ENCODE measurements around the gene AMOTL1.
"Not testable (repeated sequence)": the region's sequence is repeated elsewhere in the genome, so short reads cannot be mapped to it uniquely, and the experiment has no call there.

The AMOTL1 gene

DNA sequence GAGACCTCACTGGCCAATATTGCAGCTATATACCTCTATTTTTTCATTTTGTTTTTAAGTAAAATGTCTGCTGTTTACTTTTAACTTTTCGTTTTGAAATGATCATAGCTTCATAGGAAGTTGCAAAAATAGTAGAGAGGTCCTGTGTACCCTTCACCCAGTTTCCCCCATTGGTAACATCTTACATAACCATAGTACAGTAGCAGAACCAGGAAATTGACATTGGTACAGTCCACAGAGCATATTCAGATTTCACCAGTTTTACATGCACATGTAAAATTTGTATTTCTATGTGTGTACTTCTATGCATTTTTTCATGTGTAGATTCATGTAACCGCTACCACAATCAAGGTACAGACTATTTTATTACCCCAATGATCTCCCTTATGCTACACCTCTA is 3.8 kb downstream of the AMOTL1 start:
- no peak for DNase-seq

DNA sequence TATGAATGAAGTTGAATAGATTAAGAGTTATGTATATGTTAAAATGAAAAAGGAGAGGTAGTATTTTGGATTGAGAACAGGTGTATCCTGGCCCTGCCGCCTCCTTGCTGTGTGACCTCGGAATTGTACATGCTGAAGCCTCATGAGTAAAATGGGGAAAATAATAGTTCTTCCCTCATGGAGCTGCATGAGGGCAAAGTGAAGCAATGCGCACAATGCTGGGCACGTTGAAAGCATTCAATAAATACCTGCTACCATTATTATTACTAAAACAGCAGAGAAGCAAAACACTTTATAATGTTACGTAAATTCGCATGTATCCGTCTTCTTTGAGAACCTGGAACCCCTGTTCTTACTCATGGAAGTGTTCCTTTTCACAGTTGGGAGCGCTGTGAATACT is 5.7 kb downstream of the AMOTL1 start:
- no peak for DNase-seq

DNA sequence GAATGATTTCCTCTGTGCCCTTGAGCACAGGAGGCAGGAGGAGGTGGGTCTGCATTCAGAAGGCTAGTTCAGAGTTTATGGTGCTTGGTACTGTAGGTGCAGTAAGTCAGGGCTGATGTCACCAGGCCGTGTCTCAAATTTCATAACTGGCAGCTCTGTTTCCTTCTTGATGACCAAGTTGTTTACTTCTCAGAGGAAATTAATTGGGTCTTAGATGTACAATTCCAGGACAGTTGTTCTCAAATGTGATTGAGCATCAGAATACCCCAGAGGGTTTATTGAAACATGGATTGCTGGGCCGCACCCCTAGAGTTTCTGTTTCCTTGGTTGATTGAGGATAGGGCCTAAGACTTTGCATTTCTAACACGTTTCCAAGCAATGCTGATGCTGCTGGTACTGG is 6.2 kb downstream of the AMOTL1 start:
- no peak for DNase-seq

DNA sequence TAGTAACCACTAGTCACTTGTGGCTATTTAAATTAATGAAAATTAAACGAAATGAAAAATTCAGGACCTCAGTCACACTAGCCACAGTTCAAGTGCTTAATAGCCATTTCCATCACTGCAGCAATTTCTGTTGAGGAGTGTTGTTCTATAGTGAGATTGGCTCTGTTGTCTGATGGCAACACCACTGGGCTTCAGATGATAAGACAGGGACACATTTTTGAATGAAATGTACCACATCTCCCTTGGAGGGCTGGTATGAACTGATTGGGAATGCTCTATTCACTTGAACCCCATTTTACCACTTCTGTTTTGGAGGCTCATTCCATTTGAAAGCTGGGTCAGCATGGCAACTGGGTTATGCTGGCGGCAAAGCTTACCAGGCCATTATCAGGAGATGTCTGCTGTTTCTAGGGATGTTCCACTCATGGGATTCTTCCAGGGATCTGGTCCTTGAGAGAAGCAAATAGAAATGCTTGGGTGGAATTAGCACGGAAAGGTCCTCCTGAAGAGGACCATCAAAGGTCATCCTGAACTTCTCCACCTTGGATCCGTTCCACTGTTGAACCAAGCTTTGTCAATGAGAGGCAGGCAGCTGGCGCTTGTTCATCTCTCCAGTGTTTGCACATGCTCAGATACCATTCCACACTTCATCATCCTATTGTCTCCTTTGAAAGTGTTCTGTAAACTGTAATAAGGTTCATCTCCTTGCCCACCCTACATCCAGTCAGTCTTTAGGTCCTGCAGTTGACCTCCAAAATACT is 7.6 kb downstream of the AMOTL1 start:
- no peak for DNase-seq

DNA sequence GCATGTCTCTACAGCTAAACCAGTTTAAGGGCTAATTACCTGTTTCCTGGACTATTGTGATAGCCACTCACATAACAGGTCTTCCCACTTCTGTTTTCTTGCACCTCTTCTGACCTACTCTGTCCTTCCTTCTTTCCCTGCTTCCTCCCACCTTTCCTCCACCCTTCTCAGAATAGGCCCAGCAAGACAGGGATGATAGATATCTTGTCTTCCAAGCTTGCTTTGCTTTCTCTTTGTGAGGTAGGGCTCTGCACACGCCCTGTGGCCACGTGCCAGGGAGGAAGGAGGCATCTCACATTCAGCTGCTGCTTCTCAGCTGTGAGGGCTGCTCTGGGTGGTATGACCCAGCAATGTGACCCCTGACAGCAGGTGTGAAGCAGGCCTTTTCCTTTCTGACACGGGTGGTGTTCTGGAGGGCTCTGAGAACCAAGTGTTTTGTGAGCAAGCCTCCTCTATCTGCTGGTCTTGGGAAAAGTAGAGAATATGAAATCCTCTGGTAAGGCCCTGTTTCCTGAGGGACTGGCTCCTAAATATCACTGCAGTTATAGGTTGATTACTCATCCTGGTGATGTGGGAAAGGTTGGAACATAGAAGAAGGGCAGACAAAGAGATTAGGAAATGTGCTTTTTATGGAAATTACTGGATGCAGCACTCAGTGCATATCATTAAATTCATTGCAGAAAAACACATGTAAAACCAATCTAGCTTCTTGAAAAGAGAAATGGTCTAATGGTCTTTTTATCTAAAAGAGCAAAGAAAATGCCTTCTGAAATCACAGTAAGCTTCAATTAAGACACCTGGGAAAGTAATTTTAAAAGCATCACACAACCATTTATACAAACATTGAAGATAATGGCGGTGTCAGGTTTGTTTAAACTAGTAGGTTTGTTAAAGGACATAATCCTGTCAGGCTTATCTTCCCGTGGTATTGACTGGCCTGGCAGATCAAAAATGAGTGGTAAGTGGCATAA is 8.5 kb downstream of the AMOTL1 start:
- no peak for DNase-seq

DNA sequence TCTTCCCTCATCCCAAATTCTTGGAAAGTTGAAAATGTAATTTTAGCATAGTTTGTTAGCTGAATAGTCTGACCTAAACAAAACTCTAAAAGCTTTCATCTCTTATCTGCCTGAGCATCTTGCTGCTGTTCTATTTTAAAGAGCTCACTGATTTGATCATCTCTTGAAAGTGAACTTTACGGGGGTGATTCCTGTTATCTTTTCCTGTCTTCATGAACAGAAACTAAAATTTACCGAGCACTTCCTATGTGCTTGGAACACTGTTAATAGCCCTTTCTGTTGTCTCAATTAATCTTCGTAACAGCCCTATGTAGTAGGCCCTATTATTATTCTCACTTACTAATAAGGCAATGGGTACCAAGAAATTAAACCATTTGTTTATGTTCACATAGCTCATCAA is 12.3 kb downstream of the AMOTL1 start:
- DNase-seq: no peak

DNA sequence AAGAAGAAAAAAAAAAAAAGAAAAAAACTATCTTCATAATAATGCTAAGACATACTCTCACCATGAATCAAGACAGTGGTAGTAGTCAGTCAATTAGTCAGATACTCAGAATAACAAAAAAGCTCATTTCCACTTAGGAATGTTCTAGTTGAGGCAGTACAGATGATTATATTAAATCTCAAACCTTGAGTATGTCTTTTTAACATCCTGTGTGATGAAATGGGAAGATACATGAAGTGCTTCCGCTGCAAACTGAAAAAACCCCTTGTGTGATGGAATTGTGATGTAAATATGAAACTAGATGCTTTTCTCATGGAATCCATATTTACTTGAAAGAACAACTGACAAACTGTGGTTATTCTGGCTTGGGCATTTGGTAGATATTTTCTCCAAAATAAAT is 13.7 kb downstream of the AMOTL1 start:
- DNase-seq: no peak

DNA sequence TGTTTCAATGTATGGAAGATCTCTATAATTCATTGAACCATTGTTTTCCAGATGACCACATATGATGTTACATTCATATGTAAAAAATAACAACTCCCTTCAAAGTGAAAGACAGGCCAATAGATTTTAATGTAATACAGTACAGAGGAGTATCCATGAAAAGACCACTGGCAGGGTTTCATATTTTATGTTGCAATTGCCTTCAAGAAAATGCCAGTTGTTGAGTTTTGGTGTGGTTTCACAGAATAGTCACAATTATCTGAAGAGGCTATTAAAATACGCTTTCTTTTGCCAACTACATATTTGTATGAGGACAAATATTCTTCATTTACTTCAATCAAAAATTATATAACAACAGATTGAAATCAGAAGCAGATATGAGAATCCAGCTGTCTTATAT is 14.3 kb downstream of the AMOTL1 start:
- DNase-seq: no peak

DNA sequence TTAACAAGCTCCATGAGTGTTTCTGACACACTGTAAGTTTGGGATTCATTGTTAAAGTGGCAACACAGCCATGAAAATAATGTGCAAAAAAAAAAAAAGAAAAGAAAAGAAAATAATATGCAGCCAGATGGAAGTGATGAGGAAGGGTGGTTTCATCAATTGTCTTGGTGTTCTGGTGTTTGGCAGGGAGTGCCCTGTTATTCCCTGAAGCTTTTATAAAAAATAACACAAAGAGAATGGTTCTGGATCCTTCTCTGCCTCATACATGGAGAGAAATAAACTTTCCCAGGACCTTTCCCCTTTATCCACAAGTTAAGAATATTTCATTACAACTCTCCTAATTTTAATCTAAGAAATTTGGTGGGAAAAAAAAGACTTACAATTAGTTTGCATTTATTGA is 16.7 kb downstream of the AMOTL1 start:
- no peak for DNase-seq

DNA sequence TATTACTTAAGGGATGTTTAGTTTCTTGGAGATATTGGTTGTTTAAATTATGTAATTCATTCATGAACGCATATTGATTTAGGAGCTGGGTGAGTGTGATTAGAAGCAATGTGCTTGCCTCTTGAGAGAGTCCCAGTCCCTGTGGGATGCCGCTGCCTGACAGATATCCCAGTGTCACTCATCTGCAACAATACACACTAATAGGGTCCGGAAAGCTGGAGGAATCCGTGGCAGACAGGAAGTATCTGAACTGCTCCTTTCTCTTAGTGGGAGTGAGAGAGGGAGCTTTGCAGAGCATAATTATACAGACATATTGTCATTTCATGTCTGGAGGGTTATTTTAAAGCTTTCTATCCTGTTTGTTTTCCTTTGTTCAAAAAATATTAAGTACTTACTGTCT is 17.4 kb downstream of the AMOTL1 start:
- DNase-seq: no peak

DNA sequence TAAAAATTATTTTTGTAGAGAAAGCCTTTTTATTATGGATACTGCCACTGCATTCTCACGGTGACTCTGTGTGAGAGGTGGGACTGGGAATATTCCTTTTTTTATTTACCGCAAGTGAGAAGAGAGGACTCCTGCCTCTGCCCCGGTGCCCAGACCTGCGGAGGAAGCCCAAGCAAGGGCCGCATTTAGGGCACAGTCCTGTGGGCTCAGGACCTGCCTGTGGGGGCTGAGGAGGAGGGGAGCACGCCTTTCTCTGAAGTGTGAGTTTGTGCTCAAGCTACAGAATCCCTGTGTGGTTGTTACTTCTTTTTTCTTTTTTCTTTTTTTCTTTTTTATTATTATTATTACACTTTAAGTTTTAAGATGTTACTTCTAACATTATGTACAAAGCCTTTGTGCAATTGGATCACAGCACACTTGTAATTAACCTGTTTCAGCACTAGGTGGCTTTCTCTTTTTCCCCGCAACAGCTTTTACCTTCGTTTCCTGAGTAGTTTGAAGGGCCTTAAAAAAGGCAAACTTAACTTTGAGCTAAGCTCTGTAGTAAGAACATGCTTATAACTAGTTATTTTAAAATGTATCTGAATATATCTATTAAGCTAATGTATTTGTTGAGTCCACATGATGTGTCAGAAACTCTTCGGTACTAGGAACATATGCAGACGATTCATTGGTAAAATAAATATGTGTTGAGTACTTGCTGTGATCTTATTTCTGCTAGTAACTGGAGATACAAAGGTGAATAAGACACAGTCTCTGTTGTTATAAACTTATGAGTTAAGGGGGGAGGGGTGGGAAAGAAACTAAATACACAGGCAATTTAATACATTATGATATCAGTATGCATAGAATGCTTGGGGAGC is 18.3 kb downstream of the AMOTL1 start:
- no peak for DNase-seq

DNA sequence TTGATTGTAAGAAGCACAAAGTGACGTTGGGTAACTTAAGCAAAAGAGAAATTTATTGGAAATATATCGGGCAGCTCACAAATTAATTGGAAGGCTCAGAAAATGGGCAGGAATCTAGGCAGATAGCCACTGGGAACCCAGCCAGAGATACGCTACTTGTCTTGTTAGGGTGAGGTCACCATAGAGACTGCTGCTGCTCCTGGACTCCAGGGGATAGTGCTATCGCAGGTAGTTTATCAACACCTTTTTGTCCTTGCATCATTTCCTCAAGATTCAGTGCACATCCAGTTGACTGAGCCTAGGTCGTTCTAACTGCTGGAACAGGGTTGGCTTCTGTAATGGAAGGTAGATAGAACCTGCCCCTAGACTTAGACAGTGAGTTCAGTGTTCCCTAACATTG is 19.6 kb downstream of the AMOTL1 start:
- DNase-seq: no peak

DNA sequence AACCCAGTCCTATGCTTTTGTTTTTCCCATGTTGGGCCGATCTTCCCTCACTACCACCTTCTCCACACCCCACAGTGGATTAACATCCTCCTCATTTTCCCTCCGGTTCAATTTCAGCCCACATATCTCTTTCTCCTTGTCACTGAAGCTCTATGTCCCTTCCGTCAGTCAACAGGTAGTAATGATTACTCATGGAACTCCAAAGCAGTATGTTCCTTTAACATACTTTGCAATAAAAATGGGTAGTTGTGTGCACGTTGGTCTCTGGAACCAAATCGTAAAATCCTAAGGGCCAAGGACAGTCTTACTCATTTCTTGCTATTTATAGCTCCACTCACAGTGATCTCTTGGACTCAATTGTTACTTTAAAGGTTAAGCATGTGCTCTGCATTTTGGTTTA is 20.2 kb downstream of the AMOTL1 start:
- DNase-seq: no peak

DNA sequence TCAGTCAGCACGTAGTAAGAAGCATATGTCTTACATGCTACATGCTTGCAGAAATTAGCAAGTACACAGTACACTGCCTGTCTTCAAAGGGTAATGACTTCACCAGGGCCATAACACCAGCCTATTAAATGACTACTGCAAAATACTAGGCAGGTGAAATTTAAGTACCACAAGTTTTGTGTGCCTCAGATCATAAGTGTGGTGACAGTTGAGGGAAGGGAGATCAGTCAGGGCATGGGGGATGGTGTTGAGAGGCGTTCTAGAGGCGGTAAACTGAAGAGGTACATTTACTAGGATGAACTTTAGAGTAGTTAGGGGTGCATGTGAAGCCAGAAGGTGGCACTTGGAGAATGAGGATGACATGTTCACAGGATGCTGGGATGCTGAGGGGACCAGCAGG is 22.0 kb downstream of the AMOTL1 start:
- DNase-seq: no peak

DNA sequence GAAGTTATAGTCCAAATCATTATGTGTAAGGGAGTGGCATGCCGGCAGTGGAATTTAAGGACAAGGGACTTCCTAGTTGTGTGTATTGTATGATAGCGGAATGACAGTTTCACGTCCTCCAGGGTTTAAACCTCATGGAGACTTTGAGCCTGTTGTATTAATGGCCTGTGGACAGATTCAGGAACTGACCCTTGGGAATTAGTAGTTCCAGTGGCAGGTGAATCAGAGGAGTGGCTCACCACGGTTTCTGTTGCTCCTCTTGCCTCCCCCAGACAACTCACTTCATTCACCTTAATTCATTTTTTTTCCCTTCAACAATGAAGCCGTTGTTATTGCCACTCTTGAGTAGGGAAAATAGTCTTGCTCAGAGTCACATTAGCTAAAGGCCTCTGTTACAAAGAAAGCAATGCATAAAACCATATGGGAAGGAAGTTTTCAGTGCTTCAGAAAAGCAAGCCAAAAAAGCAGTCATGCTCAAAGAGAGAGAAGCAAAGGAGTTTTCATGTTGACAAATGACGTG is 22.6 kb downstream of the AMOTL1 start:
- DNase-seq: no peak

DNA sequence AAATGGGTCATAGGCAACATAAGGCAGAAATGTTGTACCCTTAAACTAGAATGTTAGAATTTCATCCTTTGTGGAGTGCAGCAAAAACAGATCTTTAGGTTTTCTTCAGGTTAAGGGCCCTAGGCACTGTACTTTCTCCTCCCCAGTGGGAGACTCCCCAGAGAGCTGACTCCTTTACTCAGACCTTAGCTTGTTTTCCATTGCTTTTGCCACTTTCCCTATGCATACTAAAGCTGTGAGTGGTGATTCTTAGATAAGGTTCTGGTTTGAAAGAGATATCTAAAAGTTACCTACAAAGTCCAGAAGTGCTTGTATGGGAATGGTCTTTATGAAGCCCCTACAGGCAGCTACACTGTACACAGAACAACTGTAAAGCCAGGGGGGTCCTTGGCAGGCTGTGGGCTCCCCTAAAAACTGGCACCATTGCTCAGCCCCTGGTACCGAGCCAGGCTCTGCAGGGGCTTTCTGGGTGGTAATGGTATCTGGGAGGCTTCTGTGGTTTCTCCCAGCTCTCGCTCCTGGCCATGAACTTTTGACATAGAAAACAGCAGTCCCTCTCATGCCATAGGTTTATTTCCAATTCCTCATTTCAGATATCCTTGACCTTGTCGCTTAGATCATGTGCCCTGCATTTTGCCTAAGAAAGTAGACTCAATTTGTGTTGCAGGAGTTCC is 23.2 kb downstream of the AMOTL1 start:
- DNase-seq: no peak

DNA sequence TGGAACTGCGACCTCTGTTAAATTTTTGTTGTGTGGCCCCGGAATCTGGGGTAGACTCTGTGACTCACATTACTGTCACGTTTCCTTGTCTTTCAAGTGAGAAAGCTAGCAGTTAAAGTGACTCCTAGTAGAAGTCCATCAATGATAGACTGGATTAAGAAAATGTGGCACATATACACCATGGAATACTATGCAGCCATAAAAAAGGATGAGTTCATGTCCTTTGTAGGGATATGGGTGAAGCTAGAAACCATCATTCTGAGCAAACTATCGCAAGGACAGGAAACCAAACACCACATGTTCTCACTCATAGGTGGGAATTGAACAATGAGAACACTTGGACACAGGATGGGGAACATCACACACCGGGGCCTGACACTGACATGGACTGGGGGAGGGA is 23.8 kb downstream of the AMOTL1 start:
- not testable (repeated sequence) for DNase-seq

DNA sequence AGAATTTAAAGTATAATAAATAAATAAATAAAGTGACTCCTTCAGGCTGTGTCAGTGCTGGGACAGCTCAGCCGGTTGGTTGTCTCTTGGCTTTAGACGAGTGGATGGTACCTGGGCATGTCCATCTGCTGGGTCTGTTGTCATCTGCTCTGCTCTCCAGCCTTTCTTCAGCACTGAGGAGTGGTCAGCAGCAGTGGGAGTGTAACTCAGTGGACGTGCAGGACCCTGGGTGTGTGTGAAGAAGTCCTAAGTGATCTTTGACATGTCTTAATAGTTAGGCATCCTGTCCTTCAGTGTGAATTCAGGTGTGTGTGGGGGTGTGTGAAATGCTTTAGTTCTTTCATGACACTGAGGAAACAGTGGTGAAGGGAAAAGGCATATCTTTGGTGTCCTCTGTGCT is 24.3 kb downstream of the AMOTL1 start:
- DNase-seq: no peak

DNA sequence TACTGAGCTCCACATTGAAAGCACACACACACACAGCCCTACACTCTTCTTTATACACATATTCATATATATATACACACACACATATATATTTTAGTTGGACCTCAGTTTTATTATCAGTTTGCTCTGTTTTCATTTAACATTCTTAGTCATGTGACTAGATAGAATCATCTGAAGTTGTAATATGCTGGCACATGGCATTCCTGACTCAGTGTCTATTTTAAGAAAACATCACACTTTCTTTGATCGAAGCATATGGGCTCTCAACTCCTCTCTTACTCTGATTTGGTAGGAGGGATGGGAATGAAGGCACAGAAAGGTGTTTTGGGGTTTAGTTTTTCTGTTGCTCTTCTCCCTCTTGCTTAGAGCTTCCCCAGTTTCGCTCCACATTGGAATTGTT is 24.8 kb downstream of the AMOTL1 start:
- no peak for DNase-seq

DNA sequence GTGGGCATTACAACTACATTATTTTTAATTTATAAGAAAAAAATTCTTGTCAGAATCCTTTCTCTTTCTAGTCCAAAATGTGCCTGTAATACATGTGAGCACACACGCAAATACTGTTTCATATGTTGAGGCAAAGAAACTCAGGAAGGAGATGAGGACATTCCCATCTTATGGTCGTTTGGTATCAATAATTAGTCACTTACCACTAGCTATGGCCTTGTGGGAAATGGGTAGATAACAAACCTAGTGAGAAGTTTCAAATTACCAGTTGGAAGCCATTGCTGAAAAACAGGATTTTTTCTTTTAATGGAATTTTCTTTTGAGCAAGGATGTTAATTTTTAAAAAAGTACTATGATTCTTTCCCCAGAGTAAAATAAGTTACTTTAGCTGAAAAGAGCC is 25.7 kb downstream of the AMOTL1 start:
- DNase-seq: no peak

DNA sequence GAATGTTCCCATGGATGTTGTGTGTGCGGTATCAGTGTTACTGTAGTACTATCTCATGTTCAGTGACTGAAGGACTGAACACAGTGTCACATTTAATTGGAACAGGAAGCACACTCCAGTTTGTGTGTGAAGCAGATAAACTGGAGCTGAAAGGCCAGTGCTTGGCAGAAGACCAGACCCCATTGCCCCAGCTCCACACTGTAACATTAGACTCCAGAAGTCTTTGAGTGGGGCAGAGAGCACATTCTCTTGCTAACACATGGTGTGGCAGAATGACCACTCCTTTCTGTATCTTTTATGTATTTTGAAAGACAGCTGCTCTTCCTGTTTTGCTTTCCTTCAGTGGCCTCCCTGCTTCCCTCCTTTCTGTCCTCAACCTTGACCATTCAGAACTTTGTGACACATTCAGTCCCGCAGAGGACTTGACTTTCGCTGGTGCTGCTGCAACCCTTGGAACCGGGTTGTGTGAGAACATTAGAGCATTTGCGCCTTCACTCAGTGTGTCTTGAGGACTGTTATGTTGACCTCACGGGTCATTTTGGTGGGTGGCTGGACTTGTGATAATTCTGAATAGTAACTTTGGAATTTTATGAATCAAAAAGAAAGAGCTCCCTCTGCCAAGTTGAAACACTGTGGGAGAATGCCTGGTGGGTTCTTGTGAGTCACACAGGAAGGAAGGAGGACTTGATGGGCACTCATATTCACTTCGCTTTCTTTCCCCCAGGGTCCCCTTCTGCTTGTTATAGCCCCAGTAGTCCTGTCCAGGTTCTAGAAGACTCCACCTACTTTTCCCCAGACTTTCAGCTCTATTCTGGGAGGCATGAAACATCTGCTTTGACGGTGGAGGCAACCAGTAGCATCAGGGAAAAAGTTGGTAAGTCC is 26.4 kb downstream of the AMOTL1 start:
- no peak for DNase-seq
